Sigmoid colon (tissue), 7 donors: ENCODE data around the gene PFDN1. TPM values are rescaled to one million over a fixed set of nuclear protein-coding genes. Genes with fewer than 3 reads are reported as not detected.

ENCODE experiments used
- DNase-seq: peaks from one replicate; pipeline ENCODE4 v3.0.0-alpha.2; 2019
- H3K27ac ChIP-seq, 4 donors: fragments of 200-600 bp; sonication (generic); one replicate each; pipeline ENCODE4 v1.5.1; 2016 to 2019; ENCODE audit warnings: mild to moderate bottlenecking in 1 of 4
- H3K27me3 ChIP-seq, 3 donors: fragments of 200-600 bp; sonication (generic); one replicate each; pipeline ENCODE4 v1.5.1; 2019; ENCODE audit warnings: mild to moderate bottlenecking in 1 of 3
- H3K36me3 ChIP-seq, 4 donors: fragments of 200-600 bp; sonication (generic); one replicate each; pipeline ENCODE4 v1.5.1; 2016 to 2019
- H3K4me1 ChIP-seq, 4 donors: fragments of 200-600 bp; sonication (generic); one replicate each; pipeline ENCODE4 v1.5.1; 2017 to 2019
- H3K4me3 ChIP-seq, 4 donors: fragments of 200-600 bp; sonication (generic); one replicate each; pipeline ENCODE4 v1.5.1; 2017 to 2019; ENCODE audit warnings: mild to moderate bottlenecking in 2 of 4, moderate library complexity in 1 of 4
- H3K9me3 ChIP-seq, 4 donors: fragments of 200-600 bp in 3 of 4; sonication (generic) in 3 of 4; one replicate each; pipeline versions ENCODE4 v1.5.1 to v1.6.1; 2013 to 2019
- CTCF ChIP-seq, 4 experiments: fragments of 450-650 bp in 3 of 4; fragments of 200-600 bp in 1 of 4; IDR thresholded peaks; one replicate each; pipeline ENCODE4 v1.5.1; 2016 to 2019; ENCODE audit warnings: antibody characterized with exemption in 4 of 4, mild to moderate bottlenecking in 3 of 4, moderate library complexity in 2 of 4
- EP300 ChIP-seq, 4 donors: sonication (generic); formaldehyde crosslinking; IDR thresholded peaks; one replicate each; pipeline ENCODE4 v1.6.1; 2017; ENCODE audit warnings: antibody characterized with exemption in 4 of 4
- POLR2A ChIP-seq, 2 donors: fragments of 450-650 bp; IDR thresholded peaks; one replicate each; pipeline ENCODE4 v1.6.1; 2016; ENCODE audit warnings: antibody characterized with exemption in 2 of 2, mild to moderate bottlenecking in 2 of 2, moderate library complexity in 2 of 2
- POLR2AphosphoS5 ChIP-seq, 4 donors: sonication (generic); formaldehyde crosslinking; IDR thresholded peaks; one replicate each; pipeline ENCODE4 v1.6.1; 2017; ENCODE audit warnings: antibody characterized with exemption in 4 of 4
- WGBS, 2 donors: extraction: QIAGEN DNeasy Blood & Tissue Kit; methylation state at CpG; one replicate each; pipeline ENCODE4 v1.1.7; 2013; 5-methylcytosine and 5-hydroxymethylcytosine counted together
- intact Hi-C: fragments of 100-400 bp; cut with DNase I; formaldehyde crosslinking; loops from one replicate; pipeline ENCODE4 v1.15.1; 2023
- polyA plus RNA-seq, 3 donors: library from polyadenylated mRNA; stranded (reverse); fragments of 200-250 nt; gene quantifications; one replicate each; pipeline ENCODE4 v1.2.3, GENCODE V29; 2013
- total RNA-seq, 4 donors: library from RNA; depleted of rRNA; stranded (reverse); fragments of >200 nt; gene quantifications; one replicate each; pipeline ENCODE4 v1.1.0, GENCODE V29; 2016
- donor health status: healthy with polysubstance abuse.
- donor health status: Bipolar disorder and iron deficiency.
- donor health status: healthy.

The PFDN1 gene
- total and polyA plus RNA-seq, 7 donors, result 61.8 to 159 (median 88.2) TPM

- H3K27me3 ChIP-seq, result no peaks in the 10 kb centered on the region
- H3K27ac ChIP-seq, result no peak overlapping the region
- H3K4me3 ChIP-seq, result no peak overlapping the region
- H3K4me1 ChIP-seq, result peaks cover 0 to 19% (median 15%) of the 10 kb centered on the region in 4 donors
- TF ChIP-seq CTCF (IDR thresholded peaks at IDR 0.05), result no peak
- TF ChIP-seq EP300 (IDR thresholded peaks at IDR 0.05), result no peak
- no peak for TF ChIP-seq POLR2AphosphoS5 (IDR thresholded peaks at IDR 0.05)
- no peak for TF ChIP-seq POLR2A (IDR thresholded peaks at IDR 0.05)
- H3K36me3 ChIP-seq, result no peaks in the 10 kb centered on the region
- 56 to 78% methylated on average over 11 of the region's 11 CpGs for WGBS, 2 donors
- DNase-seq, result no peak
- intact Hi-C loops, result no loop called here
- H3K9me3 ChIP-seq, result no peaks in the 10 kb centered on the region
These were observed 66.9 kb downstream of the PFDN1 start for GRCh38 chr5:140235791-140236551.

GRCh38 chr5:140234377-140234989, 68.4 kb downstream of the PFDN1 start:
- H3K4me1 ChIP-seq, result peaks cover 0 to 4% (median under 1%) of the 10 kb centered on the region in 4 donors
- no peak for DNase-seq
- intact Hi-C loops, result no loop called here

GRCh38 chr5:140232731-140233130, 70.2 kb downstream of the PFDN1 start:
- Histone ChIP-seq H3K4me3 (no peak overlapping the region), H3K27me3 (no peaks in the 10 kb centered on the region), H3K9me3 (no peaks in the 10 kb centered on the region), H3K36me3 (no peaks in the 10 kb centered on the region), H3K4me1 (no peaks in the 10 kb centered on the region), H3K27ac (no peak overlapping the region)
- DNase-seq, result no peak
- TF ChIP-seq EP300 (IDR thresholded peaks at IDR 0.05) (no peak), CTCF (IDR thresholded peaks at IDR 0.05) (no peak), POLR2A (IDR thresholded peaks at IDR 0.05) (no peak), POLR2AphosphoS5 (IDR thresholded peaks at IDR 0.05) (no peak)
- 94 to 99% methylated on average over 1 of the region's 1 CpG for WGBS, 2 donors
- intact Hi-C loops, result no loop called here

More at GRCh38 chr5:140234377-140234989, 68.4 kb downstream of the PFDN1 start:
- TF ChIP-seq EP300 (IDR thresholded peaks at IDR 0.05) (no peak), CTCF (IDR thresholded peaks at IDR 0.05) (no peak), POLR2A (IDR thresholded peaks at IDR 0.05) (no peak), POLR2AphosphoS5 (IDR thresholded peaks at IDR 0.05) (no peak)
- Histone ChIP-seq H3K9me3 (no peaks in the 10 kb centered on the region), H3K36me3 (no peaks in the 10 kb centered on the region), H3K27me3 (no peaks in the 10 kb centered on the region), H3K4me3 (no peak overlapping the region), H3K27ac (no peak overlapping the region)
- 93 to 95% methylated on average over 4 of the region's 4 CpGs for WGBS, 2 donors

- Histone ChIP-seq H3K9me3 (no peaks in the 10 kb centered on the region), H3K27ac (no peak overlapping the region), H3K4me3 (no peak overlapping the region), H3K4me1 (no peaks in the 10 kb centered on the region), H3K36me3 (no peaks in the 10 kb centered on the region), H3K27me3 (no peaks in the 10 kb centered on the region)
- DNase-seq, result no peak
- intact Hi-C loops, result no loop called here
- 95 to 96% methylated on average over 1 of the region's 1 CpG for WGBS, 2 donors
- TF ChIP-seq CTCF (IDR thresholded peaks at IDR 0.05) (no peak), POLR2AphosphoS5 (IDR thresholded peaks at IDR 0.05) (no peak), EP300 (IDR thresholded peaks at IDR 0.05) (no peak), POLR2A (IDR thresholded peaks at IDR 0.05) (no peak)
These were observed 72.5 kb downstream of the PFDN1 start for GRCh38 chr5:140230373-140230772.
